Memory B cell (primary cell): Measurements from ENCODE around the gene EHMT1.
A peak's percentile ranks its signal among the peaks of the same experiment; 100 is the strongest.

Experiments
- ATAC-seq: fragments of 150-1000 bp; cut with Tn5 transposase; 2 replicates; pipeline ENCODE4 v1.10.0; 2021; ENCODE audit warnings: low read depth, mild to moderate bottlenecking, moderate library complexity
- DNase-seq, 2 donors: peaks; one replicate each; pipeline ENCODE4 v3.0.0; 2022; ENCODE audit warnings: low spot score in 2 of 2
- H3K27ac Mint-ChIP-seq: one replicate; pipeline ENCODE4 v1.8.0; 2022; ENCODE audit warnings: mild to moderate bottlenecking, moderate library complexity, mixed read lengths
- H3K27me3 Mint-ChIP-seq: one replicate; pipeline ENCODE4 v1.8.0; 2022; ENCODE audit warnings: mixed read lengths
- H3K36me3 Mint-ChIP-seq: one replicate; pipeline ENCODE4 v1.8.0; 2022; ENCODE audit warnings: mild to moderate bottlenecking, mixed read lengths
- H3K4me1 Mint-ChIP-seq: one replicate; pipeline ENCODE4 v1.8.0; 2022; ENCODE audit warnings: mixed read lengths
- H3K4me3 Mint-ChIP-seq: one replicate; pipeline ENCODE4 v1.8.0; 2022; ENCODE audit warnings: mild to moderate bottlenecking, moderate library complexity, mixed read lengths
- H3K9me3 Mint-ChIP-seq: one replicate; pipeline ENCODE4 v1.8.0; 2022; ENCODE audit warnings: mixed read lengths

The EHMT1 gene

DNA sequence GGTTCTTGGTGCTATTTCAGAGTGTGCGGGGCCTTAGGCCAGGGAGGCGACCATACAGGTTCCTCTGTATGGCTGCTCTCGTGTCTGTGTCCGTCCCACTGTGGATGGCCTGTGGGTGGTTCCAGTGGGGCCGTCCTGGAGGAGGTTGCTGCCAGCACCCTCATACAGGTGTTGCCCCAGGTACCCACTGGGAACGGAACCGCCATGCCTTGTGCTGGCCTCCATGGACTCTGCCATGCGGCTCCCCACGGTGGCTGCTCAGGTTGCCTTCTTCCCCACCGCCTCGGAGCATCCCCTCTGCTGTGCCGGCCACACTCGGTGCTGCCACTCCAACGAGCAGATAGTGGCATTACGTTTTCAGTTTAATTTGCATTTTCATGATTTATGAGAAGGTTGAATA, 129.5 kb downstream of the EHMT1 start:
- peaks cover 26% of the 10 kb centered on the region for H3K4me1 Mint-ChIP-seq
- no peak overlapping the region for H3K4me3 Mint-ChIP-seq
- no peak overlapping the region for H3K27ac Mint-ChIP-seq
- DNase-seq (no peak), ATAC-seq (no peak)
- no peaks in the 10 kb centered on the region for H3K27me3 Mint-ChIP-seq
- H3K9me3 Mint-ChIP-seq, result no peaks in the 10 kb centered on the region
- peaks cover 30% of the 10 kb centered on the region for H3K36me3 Mint-ChIP-seq

- ATAC-seq, result no peak
- no peaks in the 10 kb centered on the region for H3K9me3 Mint-ChIP-seq
- peaks cover 26% of the 10 kb centered on the region for H3K36me3 Mint-ChIP-seq
- DNase-seq, result no peak
- peaks cover 24% of the 10 kb centered on the region for H3K4me1 Mint-ChIP-seq
- no peak overlapping the region for H3K4me3 Mint-ChIP-seq
- H3K27ac Mint-ChIP-seq, result peak overlapping the region; percentile 53
- no peaks in the 10 kb centered on the region for H3K27me3 Mint-ChIP-seq
These were observed 129.9 kb downstream of the EHMT1 start for GRCh38 chr9:137748741-137749140.

DNA sequence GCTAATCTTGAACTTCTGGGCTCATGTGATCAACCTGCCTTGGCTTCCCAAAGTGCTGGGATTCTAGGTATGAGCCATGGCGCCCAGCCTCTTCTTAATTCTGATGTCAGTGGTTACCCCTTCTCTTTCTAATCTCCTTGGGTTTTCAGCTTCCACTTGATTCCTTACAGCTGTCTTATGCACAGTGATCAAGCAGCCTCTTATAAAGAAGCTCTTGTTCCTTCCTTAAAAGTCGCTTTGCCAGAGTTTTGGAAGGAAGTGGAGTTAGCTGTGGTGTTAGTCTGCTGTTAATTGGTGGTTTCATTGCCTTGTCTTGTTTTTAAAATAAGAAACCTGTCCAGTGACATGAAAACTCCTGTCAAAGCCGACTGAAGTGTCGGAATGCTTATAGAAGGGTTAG, 130.7 kb downstream of the EHMT1 start:
- peaks cover 26% of the 10 kb centered on the region for H3K36me3 Mint-ChIP-seq
- no peak overlapping the region for H3K4me3 Mint-ChIP-seq
- no peaks in the 10 kb centered on the region for H3K9me3 Mint-ChIP-seq
- H3K27ac Mint-ChIP-seq, result peak overlapping the region; percentile 53
- ATAC-seq (no peak), DNase-seq (no peak)
- peaks cover 21% of the 10 kb centered on the region for H3K4me1 Mint-ChIP-seq
- H3K27me3 Mint-ChIP-seq, result no peaks in the 10 kb centered on the region

DNA sequence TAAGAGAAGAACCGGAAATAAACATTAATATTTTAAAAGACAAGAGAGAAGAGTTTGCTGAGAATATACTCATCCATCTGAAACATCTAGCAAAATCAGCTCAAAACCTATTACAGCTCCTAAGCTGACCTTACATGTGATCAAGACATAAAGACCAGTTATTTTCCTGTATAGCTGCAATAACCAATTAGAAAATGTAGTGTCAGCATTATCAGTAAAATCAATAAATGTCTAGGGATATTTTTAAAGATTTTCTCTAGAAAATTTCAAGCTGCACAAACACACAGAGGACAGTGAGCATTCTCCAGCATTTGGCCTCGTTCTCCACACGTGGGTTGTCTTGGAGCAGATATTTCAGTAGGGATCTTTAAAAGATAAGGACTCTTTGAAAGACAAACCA, 131.2 kb downstream of the EHMT1 start:
- no peak overlapping the region for H3K27ac Mint-ChIP-seq
- peaks cover 16% of the 10 kb centered on the region for H3K4me1 Mint-ChIP-seq
- H3K4me3 Mint-ChIP-seq, result no peak overlapping the region
- H3K27me3 Mint-ChIP-seq, result no peaks in the 10 kb centered on the region
- DNase-seq (no peak), ATAC-seq (no peak)
- H3K9me3 Mint-ChIP-seq, result no peaks in the 10 kb centered on the region
- peaks cover 27% of the 10 kb centered on the region for H3K36me3 Mint-ChIP-seq

GRCh38 chr9:137750566-137750965, 131.8 kb downstream of the EHMT1 start:
- H3K27me3 Mint-ChIP-seq, result no peaks in the 10 kb centered on the region
- H3K27ac Mint-ChIP-seq, result no peak overlapping the region

GRCh38 chr9:137751616-137752015, 132.8 kb downstream of the EHMT1 start:
- ATAC-seq, result no peak
- peaks cover 1% of the 10 kb centered on the region for H3K9me3 Mint-ChIP-seq

More at GRCh38 chr9:137750566-137750965, 131.8 kb downstream of the EHMT1 start:
- Mint-ChIP-seq H3K4me1 (peaks cover 13% of the 10 kb centered on the region), H3K36me3 (peaks cover 32% of the 10 kb centered on the region), H3K9me3 (peaks cover 1% of the 10 kb centered on the region), H3K4me3 (no peak overlapping the region)
- DNase-seq (no peak), ATAC-seq (no peak)

DNA sequence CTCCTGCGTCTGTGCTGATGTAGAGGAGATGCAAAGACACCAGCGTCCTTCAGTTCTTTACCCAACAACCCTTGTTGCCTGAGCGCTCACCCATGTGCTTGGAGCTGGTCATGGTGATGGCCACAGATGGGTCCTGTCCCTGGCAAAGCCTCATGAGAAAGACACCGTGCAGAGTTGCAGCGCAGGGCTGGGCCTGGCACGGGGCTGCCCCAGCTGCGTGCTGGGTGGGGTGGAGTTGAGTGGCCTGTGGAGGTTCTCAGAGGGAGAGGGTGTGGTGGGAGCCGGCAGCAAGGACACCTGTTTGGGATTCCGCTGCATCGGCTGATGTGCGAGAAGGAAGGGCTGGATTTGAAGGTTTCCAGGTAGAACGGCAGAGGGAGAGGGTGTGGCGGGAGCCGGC, 133.6 kb downstream of the EHMT1 start:
- peaks cover 44% of the 10 kb centered on the region for H3K36me3 Mint-ChIP-seq
- DNase-seq, result no peak
- peak overlapping the region; percentile 81 for H3K27ac Mint-ChIP-seq
- no peak for ATAC-seq
- peaks cover 15% of the 10 kb centered on the region for H3K4me1 Mint-ChIP-seq
- peaks cover 1% of the 10 kb centered on the region for H3K9me3 Mint-ChIP-seq
- H3K4me3 Mint-ChIP-seq, result no peak overlapping the region
- H3K27me3 Mint-ChIP-seq, result no peaks in the 10 kb centered on the region

More at GRCh38 chr9:137751616-137752015, 132.8 kb downstream of the EHMT1 start:
- no peak overlapping the region for H3K4me3 Mint-ChIP-seq
- H3K4me1 Mint-ChIP-seq, result peaks cover 11% of the 10 kb centered on the region
- no peak for DNase-seq
- H3K27ac Mint-ChIP-seq, result no peak overlapping the region
- H3K27me3 Mint-ChIP-seq, result no peaks in the 10 kb centered on the region
- peaks cover 42% of the 10 kb centered on the region for H3K36me3 Mint-ChIP-seq

GRCh38 chr9:137753192-137753765, 134.5 kb downstream of the EHMT1 start:
- Mint-ChIP-seq H3K4me1 (peaks cover 22% of the 10 kb centered on the region), H3K9me3 (peaks cover 1% of the 10 kb centered on the region), H3K4me3 (no peak overlapping the region), H3K27ac (peak overlapping the region; percentile 81), H3K27me3 (no peaks in the 10 kb centered on the region), H3K36me3 (peaks cover 51% of the 10 kb centered on the region)
- no peak for ATAC-seq
- no peak for DNase-seq

DNA sequence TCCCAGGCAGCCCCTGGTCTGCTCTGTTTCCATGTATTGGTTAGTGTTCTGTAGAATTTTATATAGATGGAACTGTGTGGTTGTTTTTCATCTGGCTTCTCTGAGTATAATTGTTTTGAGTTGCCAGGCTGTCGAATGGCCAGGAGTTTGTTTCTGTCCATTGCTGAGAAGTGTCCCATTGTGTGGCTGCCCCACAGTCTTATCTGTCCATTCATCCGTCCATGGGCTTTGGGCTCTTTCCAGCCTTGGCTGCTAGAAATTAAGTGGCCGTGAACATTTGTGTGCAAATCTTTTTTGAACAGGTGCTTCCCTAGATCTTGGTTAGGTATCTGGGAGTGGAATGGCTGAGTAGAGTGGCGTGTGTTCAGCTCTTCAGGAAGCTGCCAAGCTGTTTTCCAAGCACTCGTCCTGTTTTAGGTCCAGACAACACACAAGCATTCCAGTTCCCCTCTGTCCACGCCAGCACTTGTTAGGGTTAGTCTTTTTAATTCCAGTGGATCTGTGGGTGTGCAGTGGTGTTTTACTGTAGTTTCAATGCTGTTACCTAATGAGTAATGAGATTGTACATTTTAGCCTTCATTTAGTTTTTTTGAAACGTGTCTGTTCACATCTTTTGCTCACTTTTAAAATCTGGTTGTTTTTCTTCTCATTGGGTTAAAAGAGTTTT, 136.6 kb downstream of the EHMT1 start:
- peaks cover 1% of the 10 kb centered on the region for H3K9me3 Mint-ChIP-seq
- H3K4me3 Mint-ChIP-seq, result no peak overlapping the region
- no peak for DNase-seq
- peaks cover 64% of the 10 kb centered on the region for H3K36me3 Mint-ChIP-seq
- no peak for ATAC-seq
- peaks cover 32% of the 10 kb centered on the region for H3K4me1 Mint-ChIP-seq
- no peak overlapping the region for H3K27ac Mint-ChIP-seq
- no peaks in the 10 kb centered on the region for H3K27me3 Mint-ChIP-seq

- Mint-ChIP-seq H3K27ac (peak overlapping the region; percentile 98), H3K4me1 (peaks cover 37% of the 10 kb centered on the region)
- DNase-seq, result no peak
These were observed 137.4 kb downstream of the EHMT1 start for GRCh38 chr9:137756045-137756744.

DNA sequence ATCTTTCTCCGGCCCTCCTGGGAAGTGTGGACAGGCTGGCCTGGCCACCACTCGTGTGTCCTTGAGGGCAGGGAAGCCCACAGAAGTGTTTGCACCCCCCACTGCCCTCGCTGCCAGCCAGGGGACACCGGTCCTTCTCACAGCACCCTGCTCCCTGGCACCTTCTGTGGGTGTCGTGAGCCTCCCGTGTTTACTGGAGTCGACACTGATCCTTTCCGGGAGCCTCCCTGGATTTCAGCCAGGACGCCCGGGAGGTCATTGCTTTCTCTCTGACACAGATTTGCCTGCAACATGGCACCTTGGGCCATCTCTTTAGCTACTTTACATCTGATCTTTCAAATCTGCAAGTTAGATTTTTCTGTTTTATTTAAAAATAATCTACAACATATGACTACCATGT, 138.3 kb downstream of the EHMT1 start:
- Mint-ChIP-seq H3K4me1 (peaks cover 39% of the 10 kb centered on the region), H3K27ac (peak overlapping the region; percentile 98), H3K9me3 (peaks cover 1% of the 10 kb centered on the region), H3K4me3 (no peak overlapping the region), H3K27me3 (no peaks in the 10 kb centered on the region), H3K36me3 (peaks cover 59% of the 10 kb centered on the region)
- no peak for DNase-seq
- ATAC-seq, result no peak

More at GRCh38 chr9:137756045-137756744, 137.4 kb downstream of the EHMT1 start:
- Mint-ChIP-seq H3K27me3 (no peaks in the 10 kb centered on the region), H3K36me3 (peaks cover 61% of the 10 kb centered on the region), H3K9me3 (peaks cover 1% of the 10 kb centered on the region), H3K4me3 (no peak overlapping the region)
- no peak for ATAC-seq

- Mint-ChIP-seq H3K4me1 (peaks cover 43% of the 10 kb centered on the region), H3K4me3 (peak overlapping the region; percentile 51), H3K9me3 (peaks cover 1% of the 10 kb centered on the region), H3K27ac (peak overlapping the region; percentile 98), H3K36me3 (peaks cover 56% of the 10 kb centered on the region), H3K27me3 (no peaks in the 10 kb centered on the region)
- peak; percentile 55 for ATAC-seq
- peak; percentile 39 to 47 for DNase-seq
These were observed 138.8 kb downstream of the EHMT1 start for GRCh38 chr9:137757613-137758029.

- Mint-ChIP-seq H3K4me3 (peak overlapping the region; percentile 51), H3K36me3 (peaks cover 52% of the 10 kb centered on the region), H3K27me3 (no peaks in the 10 kb centered on the region)
These were observed 139.3 kb downstream of the EHMT1 start for GRCh38 chr9:137758067-137758466.

GRCh38 chr9:137759117-137759516, 140.3 kb downstream of the EHMT1 start:
- peak; percentile 51 for ATAC-seq
- peaks cover 47% of the 10 kb centered on the region for H3K4me1 Mint-ChIP-seq
- H3K9me3 Mint-ChIP-seq, result peaks cover 1% of the 10 kb centered on the region
- H3K36me3 Mint-ChIP-seq, result peaks cover 51% of the 10 kb centered on the region
- H3K27ac Mint-ChIP-seq, result peak overlapping the region; percentile 98
- no peaks in the 10 kb centered on the region for H3K27me3 Mint-ChIP-seq
- H3K4me3 Mint-ChIP-seq, result peak overlapping the region; percentile 87
- DNase-seq, result peak; percentile 36 to 38

More at GRCh38 chr9:137758067-137758466, 139.3 kb downstream of the EHMT1 start:
- DNase-seq (no peak), ATAC-seq (no peak)
- Mint-ChIP-seq H3K27ac (peak overlapping the region; percentile 98), H3K9me3 (peaks cover 1% of the 10 kb centered on the region), H3K4me1 (peaks cover 45% of the 10 kb centered on the region)
